ENCODE measurements around the gene FLNB. TPM values are rescaled to one million over a fixed set of nuclear protein-coding genes. Genes with fewer than 3 reads are reported as not detected.

FLNB gene
- polyA plus RNA-seq, 1 of the 3 experiments (the other 2 are of a cell fraction): 127 TPM

GRCh38 chr3:58214484-58215316, 206.5 kb downstream of the FLNB start:
- H4K20me1 ChIP-seq (ENCODE audit: insufficient read depth): no peaks in the 10 kb centered on the region
- CTCF ChIA-PET: interaction anchor here (0.6 to 1.8 kb wide), 10 partner anchors 10 to 620 kb away, joined by 3 to 8 read pairs (median 3); partner anchors contain the start of gene FLNB
- peaks cover 0 to 5% of the 10 kb centered on the region in 2 experiments; a peak in 1 of 4 replicates for H3K4me1 ChIP-seq (ENCODE audit: control insufficient read depth in 1 of 2, insufficient read depth in 2 of 2, low read depth in 1 of 2, low read length in 1 of 2)
- peaks cover 21% of the 10 kb centered on the region; the same call in 1 of the 2 replicates for H3K27me3 ChIP-seq (ENCODE audit: insufficient read depth)
- TF ChIP-seq MEF2A (IDR thresholded peaks at IDR 0.05; ENCODE audit: borderline replicate concordance, low read depth) (no peak), USF1 (IDR thresholded peaks at IDR 0.05; ENCODE audit: borderline replicate concordance, low read depth) (no peak), SIN3A (IDR thresholded peaks at IDR 0.05; ENCODE audit: borderline replicate concordance, low read depth, low read length) (no peak), GATA2 (CRISPR knock-in tag; IDR thresholded peaks at IDR 0.05) (no peak), SMC3 (IDR thresholded peaks at IDR 0.05; ENCODE audit: low read depth, low read length) (no peak), YY1 (IDR thresholded peaks at IDR 0.05; ENCODE audit: low read depth) (no peak)
- TF ChIP-seq, protein P1, sequence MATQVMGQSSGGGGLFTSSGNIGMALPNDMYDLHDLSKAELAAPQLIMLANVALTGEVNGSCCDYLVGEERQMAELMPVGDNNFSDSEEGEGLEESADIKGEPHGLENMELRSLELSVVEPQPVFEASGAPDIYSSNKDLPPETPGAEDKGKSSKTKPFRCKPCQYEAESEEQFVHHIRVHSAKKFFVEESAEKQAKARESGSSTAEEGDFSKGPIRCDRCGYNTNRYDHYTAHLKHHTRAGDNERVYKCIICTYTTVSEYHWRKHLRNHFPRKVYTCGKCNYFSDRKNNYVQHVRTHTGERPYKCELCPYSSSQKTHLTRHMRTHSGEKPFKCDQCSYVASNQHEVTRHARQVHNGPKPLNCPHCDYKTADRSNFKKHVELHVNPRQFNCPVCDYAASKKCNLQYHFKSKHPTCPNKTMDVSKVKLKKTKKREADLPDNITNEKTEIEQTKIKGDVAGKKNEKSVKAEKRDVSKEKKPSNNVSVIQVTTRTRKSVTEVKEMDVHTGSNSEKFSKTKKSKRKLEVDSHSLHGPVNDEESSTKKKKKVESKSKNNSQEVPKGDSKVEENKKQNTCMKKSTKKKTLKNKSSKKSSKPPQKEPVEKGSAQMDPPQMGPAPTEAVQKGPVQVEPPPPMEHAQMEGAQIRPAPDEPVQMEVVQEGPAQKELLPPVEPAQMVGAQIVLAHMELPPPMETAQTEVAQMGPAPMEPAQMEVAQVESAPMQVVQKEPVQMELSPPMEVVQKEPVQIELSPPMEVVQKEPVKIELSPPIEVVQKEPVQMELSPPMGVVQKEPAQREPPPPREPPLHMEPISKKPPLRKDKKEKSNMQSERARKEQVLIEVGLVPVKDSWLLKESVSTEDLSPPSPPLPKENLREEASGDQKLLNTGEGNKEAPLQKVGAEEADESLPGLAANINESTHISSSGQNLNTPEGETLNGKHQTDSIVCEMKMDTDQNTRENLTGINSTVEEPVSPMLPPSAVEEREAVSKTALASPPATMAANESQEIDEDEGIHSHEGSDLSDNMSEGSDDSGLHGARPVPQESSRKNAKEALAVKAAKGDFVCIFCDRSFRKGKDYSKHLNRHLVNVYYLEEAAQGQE (IDR thresholded peaks at IDR 0.05; ENCODE audit: low read depth, low read length): no peak
- DNase-seq: no peak
- H3K9me2 ChIP-seq: no peaks in the 10 kb centered on the region
- H3K4me2 ChIP-seq: no peak overlapping the region
- H2AFZ ChIP-seq (ENCODE audit: low read depth): no peak overlapping the region
- no peaks in the 10 kb centered on the region for H3K79me2 ChIP-seq (ENCODE audit: insufficient read depth)
- H3K4me3 ChIP-seq (ENCODE audit: low read depth in 2 of 2, low read length in 1 of 2): no peak overlapping the region
- no peak overlapping the region for H3K27ac ChIP-seq (ENCODE audit: low read depth in 2 of 2, low read length in 1 of 2)
- H3K9ac ChIP-seq: no peak overlapping the region
- POLR2A ChIA-PET: no interaction called here
- no peaks in the 10 kb centered on the region for H3F3A ChIP-seq (replicated peaks; ENCODE audit: insufficient read depth)
- 79% methylated on average over 7 of the region's 7 CpGs for WGBS (ENCODE audit: low lambda C conversion rate)
- no peaks in the 10 kb centered on the region for H3K36me3 ChIP-seq (replicated peaks in 1 of 2; ENCODE audit: control insufficient read depth in 1 of 2, insufficient read depth in 2 of 2, low read length in 1 of 2)
- no peaks in the 10 kb centered on the region for H3K9me3 ChIP-seq

DNA sequence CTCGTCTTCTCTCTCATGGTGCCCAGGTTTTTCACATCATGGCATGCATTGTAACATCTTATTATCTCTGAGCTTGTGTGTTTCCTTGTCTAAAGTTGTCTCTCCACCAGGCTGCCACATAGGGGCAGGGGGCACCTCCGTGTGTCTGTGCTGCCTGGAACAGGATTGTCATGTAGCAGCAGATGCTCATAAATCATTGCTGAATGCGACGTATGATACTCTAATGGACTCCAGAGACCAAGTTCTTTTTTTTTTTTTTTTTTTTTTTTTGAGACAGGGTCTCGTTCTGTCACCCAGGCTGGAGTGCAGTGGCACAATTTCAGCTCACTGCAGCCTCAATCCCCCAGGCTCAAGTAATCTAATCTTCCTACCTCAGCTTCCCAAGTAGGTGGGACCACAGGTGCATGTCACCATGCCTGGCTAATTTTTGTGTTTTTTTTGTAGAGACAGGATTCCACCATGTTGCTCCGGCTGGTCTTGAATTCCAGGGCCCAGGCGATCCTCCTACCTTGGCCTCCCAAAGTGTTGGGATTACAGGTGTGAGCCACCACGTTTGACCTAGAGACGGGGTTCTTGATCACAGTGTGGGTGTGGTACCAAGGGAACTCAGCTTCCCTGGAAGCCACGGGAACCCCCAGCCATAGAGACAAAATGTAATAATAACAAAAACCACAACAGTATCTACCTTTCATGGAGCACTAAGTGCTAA, 207.2 kb downstream of the FLNB start:
- no peak overlapping the region for H3K9ac ChIP-seq
- no peaks in the 10 kb centered on the region for H3F3A ChIP-seq (replicated peaks; ENCODE audit: insufficient read depth)
- ChIA-PET POLR2A (no interaction called here), CTCF (interaction anchor here (0.6 to 2.5 kb wide), 8 partner anchors 27 to 621 kb away, joined by 3 to 10 read pairs (median 3); partner anchors contain the start of gene FLNB)
- no peaks in the 10 kb centered on the region for H3K36me3 ChIP-seq (replicated peaks in 1 of 2; ENCODE audit: control insufficient read depth in 1 of 2, insufficient read depth in 2 of 2, low read length in 1 of 2)
- peaks cover 0 to 5% of the 10 kb centered on the region in 2 experiments; a peak in 1 of 4 replicates for H3K4me1 ChIP-seq (ENCODE audit: control insufficient read depth in 1 of 2, insufficient read depth in 2 of 2, low read depth in 1 of 2, low read length in 1 of 2)
- H3K79me2 ChIP-seq (ENCODE audit: insufficient read depth): no peaks in the 10 kb centered on the region
- TF ChIP-seq, protein P2, sequence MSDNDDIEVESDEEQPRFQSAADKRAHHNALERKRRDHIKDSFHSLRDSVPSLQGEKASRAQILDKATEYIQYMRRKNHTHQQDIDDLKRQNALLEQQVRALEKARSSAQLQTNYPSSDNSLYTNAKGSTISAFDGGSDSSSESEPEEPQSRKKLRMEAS (IDR thresholded peaks at IDR 0.05; ENCODE audit: low read depth): no peak
- TF ChIP-seq EZH2phosphoT487 (IDR thresholded peaks at IDR 0.05; ENCODE audit: borderline replicate concordance, low read depth): no peak
- TF ChIP-seq SIN3A (IDR thresholded peaks at IDR 0.05; ENCODE audit: borderline replicate concordance, low read depth, low read length): no peak
- TF ChIP-seq PBX3 (IDR thresholded peaks at IDR 0.05): no peak
- TF ChIP-seq YY1 (IDR thresholded peaks at IDR 0.05; ENCODE audit: low read depth): no peak
- no peak for TF ChIP-seq FOXJ3 (CRISPR knock-in tag; IDR thresholded peaks at IDR 0.05)
- no peak for TF ChIP-seq ELF1 (IDR thresholded peaks at IDR 0.05)
- no peak for TF ChIP-seq GABPA (IDR thresholded peaks at IDR 0.05; ENCODE audit: low read depth)
- TF ChIP-seq IRF3 (IDR thresholded peaks at IDR 0.05; ENCODE audit: low read depth, low read length): no peak
- no peak for TF ChIP-seq RAD21 (IDR thresholded peaks at IDR 0.05; ENCODE audit: low read length)
- TF ChIP-seq FOXM1 (IDR thresholded peaks at IDR 0.05; ENCODE audit: low read depth): no peak
- TF ChIP-seq RXRA (IDR thresholded peaks at IDR 0.05; ENCODE audit: borderline replicate concordance, low read depth): no peak
- TF ChIP-seq POLR2AphosphoS5 (IDR thresholded peaks at IDR 0.05; ENCODE audit: low read depth, low read length): no peak
- no peaks in the 10 kb centered on the region for H3K9me2 ChIP-seq
- no peak for DNase-seq
- no peak overlapping the region for H3K27ac ChIP-seq (ENCODE audit: low read depth in 2 of 2, low read length in 1 of 2)
- no peak overlapping the region for H3K4me3 ChIP-seq (ENCODE audit: low read depth in 2 of 2, low read length in 1 of 2)
- H2AFZ ChIP-seq (ENCODE audit: low read depth): no peak overlapping the region
- H3K9me3 ChIP-seq: no peaks in the 10 kb centered on the region
- no peaks in the 10 kb centered on the region for H4K20me1 ChIP-seq (ENCODE audit: insufficient read depth)
- H3K27me3 ChIP-seq (ENCODE audit: insufficient read depth): peaks cover 21% of the 10 kb centered on the region; the same call in 1 of the 2 replicates
- 60% methylated on average over 10 of the region's 10 CpGs for WGBS (ENCODE audit: low lambda C conversion rate)
- H3K4me2 ChIP-seq: no peak overlapping the region

Data from SK-N-SH (cell line).